GM21576 (cell line): Measurements from ENCODE around the gene MBOAT1.

Experiments
- ATAC-seq: cut with Tn5 transposase; IDR thresholded peaks from one replicate; pipeline ENCODE4 v1.9.1; 2021; ENCODE audit warnings: mild to moderate bottlenecking, moderate library complexity; ENCODE audit not compliant: unreplicated experiment

The MBOAT1 gene

DNA sequence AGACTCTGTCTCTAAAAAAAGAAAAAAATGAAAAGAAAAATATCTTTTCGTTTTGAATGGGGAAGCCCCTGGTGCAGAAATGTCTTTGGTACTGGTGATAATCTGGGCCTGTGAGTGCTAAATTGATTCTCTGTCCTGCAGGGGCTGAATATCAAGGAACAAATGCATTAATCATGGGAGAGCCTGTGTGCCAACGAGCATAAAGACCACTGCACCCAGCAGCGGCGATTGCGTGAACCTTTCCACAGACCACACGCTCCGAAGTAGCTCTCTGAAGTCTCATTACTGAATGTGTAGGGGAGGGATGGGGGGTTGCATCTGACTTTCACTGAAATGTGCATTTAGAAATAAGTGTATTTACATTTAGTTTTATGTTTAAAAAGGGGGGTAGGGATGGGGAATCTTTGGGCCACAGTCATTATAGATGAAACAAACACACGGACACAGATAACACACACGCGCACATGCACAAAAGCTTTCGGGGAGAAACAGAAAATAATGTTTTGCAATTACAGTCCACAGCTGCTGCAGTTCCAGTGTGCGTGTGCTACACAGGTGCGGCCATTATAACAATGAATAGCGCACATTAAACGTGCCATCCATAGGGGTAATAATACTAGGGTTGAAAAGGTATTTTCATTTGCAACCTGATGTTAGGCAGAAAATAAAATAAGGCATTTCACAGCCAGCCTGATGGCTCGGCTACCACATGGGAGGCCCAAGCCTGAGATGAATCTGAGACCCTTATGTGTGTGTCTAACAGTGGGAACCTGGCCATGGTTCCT lies 154.0 kb downstream of the MBOAT1 start:
- no peak for ATAC-seq

DNA sequence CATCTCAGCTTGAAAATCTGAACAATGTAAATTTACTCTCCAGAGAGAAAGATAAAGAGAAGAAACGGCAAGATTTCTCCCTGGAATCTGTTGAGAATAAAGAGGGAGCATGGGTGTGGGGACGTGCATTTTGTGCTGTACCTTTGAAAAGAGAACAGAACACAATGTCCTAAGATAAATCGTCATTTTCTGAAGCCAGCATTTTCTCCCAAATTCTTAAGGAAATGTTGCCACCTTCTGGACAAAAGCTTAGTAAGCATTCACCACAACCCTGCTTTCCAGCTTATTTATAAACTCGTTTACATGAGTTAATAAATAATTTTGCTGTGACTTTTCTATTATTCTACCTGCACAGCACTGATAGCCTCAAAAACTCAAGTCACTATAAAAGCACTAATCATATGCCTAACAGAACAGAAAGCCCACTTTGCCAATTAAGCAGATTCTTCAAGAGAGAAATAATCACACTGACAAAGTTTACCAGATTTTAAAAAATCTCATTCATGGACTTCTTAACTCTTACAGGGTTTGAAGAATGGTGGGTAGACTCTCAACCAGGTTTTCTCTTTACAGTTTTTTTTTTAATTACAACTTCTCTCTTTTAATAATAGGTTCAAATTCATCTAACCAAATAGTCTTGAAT lies 155.8 kb downstream of the MBOAT1 start:
- no peak for ATAC-seq

DNA sequence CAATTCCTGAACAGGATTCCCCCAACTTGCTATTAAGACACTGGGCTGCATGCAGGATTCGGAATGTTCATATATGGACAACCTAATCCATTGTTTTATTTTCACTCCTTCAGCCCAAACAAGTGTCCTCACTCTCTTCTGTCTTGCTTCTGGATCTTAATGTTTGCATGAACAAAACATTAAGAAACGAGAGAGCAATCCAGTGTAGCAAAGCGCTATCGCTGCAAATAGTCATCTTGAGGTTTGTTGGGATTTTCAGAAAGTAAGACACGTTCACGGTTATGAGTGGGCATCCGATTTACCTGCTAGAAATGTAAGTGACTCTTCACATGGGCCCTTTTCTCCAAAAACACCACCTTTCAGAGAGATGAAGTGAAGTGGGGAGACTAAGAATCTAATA lies 156.4 kb downstream of the MBOAT1 start:
- ATAC-seq, result no peak
